Measurements from ENCODE around the gene PRSS56. TPM values are rescaled to one million over a fixed set of nuclear protein-coding genes. Genes with fewer than 3 reads are reported as not detected.
"Not testable (repeated sequence)": the region's sequence is repeated elsewhere in the genome, so short reads cannot be mapped to it uniquely, and the experiment has no call there.

The PRSS56 gene
- total RNA-seq, 3 donors from 2014 or later, result not detected

GRCh38 chr2:232529806-232530547 is 9.8 kb downstream of the PRSS56 start:
- H3K36me3 ChIP-seq, result no peaks in the 10 kb centered on the region
- intact Hi-C loops (cut with DNase I; ENCODE audit: low total_unique reads), result no loop called here
- H3K9me3 ChIP-seq, result no peaks in the 10 kb centered on the region
- no peak for TF ChIP-seq POLR2AphosphoS5 (IDR thresholded peaks at IDR 0.05)
- no peak for TF ChIP-seq POLR2A (IDR thresholded peaks at IDR 0.05)
- TF ChIP-seq CTCF (IDR thresholded peaks at IDR 0.05), result no peak
- DNase-seq (ENCODE audit: low spot score in 2 of 2), result no peak
- no peak overlapping the region for H3K4me3 ChIP-seq
- H3K4me1 ChIP-seq, result peaks cover 0 to 3% of the 10 kb centered on the region in 2 donors
- no peak overlapping the region for H3K27ac ChIP-seq
- peaks cover 7 to 9% of the 10 kb centered on the region in 2 donors for H3K27me3 ChIP-seq

GRCh38 chr2:232530626-232531260 is 10.6 kb downstream of the PRSS56 start:
- TF ChIP-seq POLR2A (IDR thresholded peaks at IDR 0.05) (no peak), POLR2AphosphoS5 (IDR thresholded peaks at IDR 0.05) (no peak), CTCF (IDR thresholded peaks at IDR 0.05) (no peak)
- peaks cover under 1 to 3% of the 10 kb centered on the region in 2 donors for H3K27me3 ChIP-seq
- H3K36me3 ChIP-seq, result no peaks in the 10 kb centered on the region
- no peak for DNase-seq (ENCODE audit: low spot score in 2 of 2)
- H3K4me1 ChIP-seq, result peaks cover 0 to 1% of the 10 kb centered on the region in 2 donors
- H3K9me3 ChIP-seq, result no peaks in the 10 kb centered on the region
- no peak overlapping the region for H3K4me3 ChIP-seq
- H3K27ac ChIP-seq, result no peak overlapping the region
- intact Hi-C loops (cut with DNase I; ENCODE audit: low total_unique reads), result no loop called here

GRCh38 chr2:232532419-232532818 is 12.2 kb downstream of the PRSS56 start:
- H3K27me3 ChIP-seq, result peaks cover 0 to 8% of the 10 kb centered on the region in 2 donors
- no peaks in the 10 kb centered on the region for H3K36me3 ChIP-seq
- DNase-seq (ENCODE audit: low spot score in 2 of 2), result no peak
- H3K4me3 ChIP-seq, result no peak overlapping the region
- H3K9me3 ChIP-seq, result peaks cover 0 to 6% of the 10 kb centered on the region in 2 donors
- H3K27ac ChIP-seq, result no peak overlapping the region
- intact Hi-C loops (cut with DNase I; ENCODE audit: low total_unique reads), result no loop called here
- H3K4me1 ChIP-seq, result no peaks in the 10 kb centered on the region
- TF ChIP-seq POLR2AphosphoS5 (IDR thresholded peaks at IDR 0.05), result no peak
- no peak for TF ChIP-seq POLR2A (IDR thresholded peaks at IDR 0.05)
- TF ChIP-seq CTCF (IDR thresholded peaks at IDR 0.05), result no peak

- H3K4me1 ChIP-seq; H3K27ac ChIP-seq; H3K9me3 ChIP-seq; H3K27me3 ChIP-seq; DNase-seq (ENCODE audit: low spot score in 2 of 2); H3K4me3 ChIP-seq; H3K36me3 ChIP-seq; intact Hi-C loops (cut with DNase I; ENCODE audit: low total_unique reads): not testable (repeated sequence)
Observed at GRCh38 chr2:232532821-232533220, 12.6 kb downstream of the PRSS56 start.

- DNase-seq (ENCODE audit: low spot score in 2 of 2), result no peak
- Histone ChIP-seq H3K36me3 (no peaks in the 10 kb centered on the region), H3K27me3 (peaks cover 0 to 8% of the 10 kb centered on the region in 2 donors), H3K9me3 (peaks cover 0 to 6% of the 10 kb centered on the region in 2 donors), H3K4me3 (no peak overlapping the region), H3K27ac (no peak overlapping the region), H3K4me1 (no peaks in the 10 kb centered on the region)
- intact Hi-C loops (cut with DNase I; ENCODE audit: low total_unique reads), result no loop called here
- TF ChIP-seq POLR2A (IDR thresholded peaks at IDR 0.05), result no peak
- no peak for TF ChIP-seq POLR2AphosphoS5 (IDR thresholded peaks at IDR 0.05)
- TF ChIP-seq CTCF (IDR thresholded peaks at IDR 0.05), result no peak
Observed at GRCh38 chr2:232533944-232534710, 13.9 kb downstream of the PRSS56 start.

All from breast epithelium (tissue), 4 donors.